ENCODE data around the gene MISP3.

Gene MISP3

DNA sequence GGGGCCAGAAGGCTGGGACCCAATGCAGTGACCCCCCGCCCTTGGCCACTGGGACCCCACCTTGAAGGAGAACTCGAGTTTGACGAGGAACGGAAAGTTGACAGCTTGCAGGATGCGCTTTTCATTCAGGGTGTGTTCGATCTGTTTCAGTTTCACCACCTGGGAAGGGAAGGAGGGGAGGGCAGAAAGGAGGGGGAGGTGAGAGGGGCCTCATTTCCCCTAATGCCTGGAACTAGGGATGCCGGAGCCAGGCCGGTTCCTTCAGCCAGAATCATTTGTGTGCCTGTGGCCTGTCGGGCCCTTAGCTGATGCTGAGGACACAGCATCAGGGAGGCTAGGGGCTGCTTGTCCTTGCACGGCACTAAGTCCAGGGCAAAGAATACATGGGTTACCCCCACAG, 30.2 kb downstream of the MISP3 start:
- no peak for DNase-seq (ENCODE audit: low read depth)

DNA sequence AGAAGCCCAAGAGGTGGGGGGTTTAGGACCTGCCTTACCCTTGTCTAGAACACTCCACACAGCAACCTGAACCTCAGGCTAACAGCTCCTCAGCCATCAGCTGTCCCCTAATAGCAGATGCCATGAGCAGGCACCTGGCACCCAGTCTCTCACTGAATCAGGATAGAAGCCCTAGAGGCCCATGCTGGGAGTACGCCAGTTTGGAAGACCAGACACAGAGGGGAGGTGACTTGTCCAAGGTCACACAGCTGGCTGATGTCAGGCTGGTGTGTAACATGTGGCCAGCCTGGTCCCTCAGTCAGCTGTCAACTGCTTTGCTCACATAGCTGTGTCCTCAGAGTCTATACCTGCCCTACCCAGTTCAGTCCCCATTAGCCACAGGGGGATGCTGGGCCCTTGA, 30.7 kb downstream of the MISP3 start:
- H3K4me3 ChIP-seq (ENCODE audit: control insufficient read depth, low read depth, low read length) = no peak overlapping the region
- no peak for DNase-seq (ENCODE audit: low read depth)
- TF ChIP-seq, protein P1, sequence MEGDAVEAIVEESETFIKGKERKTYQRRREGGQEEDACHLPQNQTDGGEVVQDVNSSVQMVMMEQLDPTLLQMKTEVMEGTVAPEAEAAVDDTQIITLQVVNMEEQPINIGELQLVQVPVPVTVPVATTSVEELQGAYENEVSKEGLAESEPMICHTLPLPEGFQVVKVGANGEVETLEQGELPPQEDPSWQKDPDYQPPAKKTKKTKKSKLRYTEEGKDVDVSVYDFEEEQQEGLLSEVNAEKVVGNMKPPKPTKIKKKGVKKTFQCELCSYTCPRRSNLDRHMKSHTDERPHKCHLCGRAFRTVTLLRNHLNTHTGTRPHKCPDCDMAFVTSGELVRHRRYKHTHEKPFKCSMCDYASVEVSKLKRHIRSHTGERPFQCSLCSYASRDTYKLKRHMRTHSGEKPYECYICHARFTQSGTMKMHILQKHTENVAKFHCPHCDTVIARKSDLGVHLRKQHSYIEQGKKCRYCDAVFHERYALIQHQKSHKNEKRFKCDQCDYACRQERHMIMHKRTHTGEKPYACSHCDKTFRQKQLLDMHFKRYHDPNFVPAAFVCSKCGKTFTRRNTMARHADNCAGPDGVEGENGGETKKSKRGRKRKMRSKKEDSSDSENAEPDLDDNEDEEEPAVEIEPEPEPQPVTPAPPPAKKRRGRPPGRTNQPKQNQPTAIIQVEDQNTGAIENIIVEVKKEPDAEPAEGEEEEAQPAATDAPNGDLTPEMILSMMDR (IDR thresholded peaks at IDR 0.05; ENCODE audit: control insufficient read depth, insufficient read depth, low read depth, low read length, missing control alignments) = no peak

More for the DNA sequence above, 30.2 kb downstream of the MISP3 start:
- TF ChIP-seq, protein P1 (IDR thresholded peaks at IDR 0.05; ENCODE audit: control insufficient read depth, insufficient read depth, low read depth, low read length, missing control alignments) = no peak
- H3K4me3 ChIP-seq (ENCODE audit: control insufficient read depth, low read depth, low read length) = no peak overlapping the region

DNA sequence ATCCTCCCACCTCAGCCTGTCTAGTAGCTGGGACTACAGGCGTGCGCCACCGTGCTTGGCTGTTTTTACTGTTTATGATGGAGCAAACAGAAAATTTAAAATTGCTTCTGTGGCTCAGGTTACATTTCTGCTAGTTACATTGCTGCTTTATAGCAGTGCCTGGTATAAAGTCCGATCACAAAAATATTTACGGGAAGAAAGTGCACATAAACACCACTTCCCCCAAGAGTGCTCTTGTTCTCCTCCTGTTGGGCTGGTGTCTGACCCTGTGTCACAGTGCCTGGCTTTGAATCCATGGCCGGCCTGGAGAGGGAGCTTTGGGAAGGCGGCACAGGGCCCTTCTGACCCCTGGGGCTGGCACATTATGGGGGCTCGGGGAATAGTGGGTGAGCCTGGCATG, 33.1 kb downstream of the MISP3 start:
- no peak overlapping the region for H3K4me3 ChIP-seq (ENCODE audit: control insufficient read depth, low read depth, low read length)
- no peak for DNase-seq (ENCODE audit: low read depth)
- TF ChIP-seq, protein P1 (IDR thresholded peaks at IDR 0.05; ENCODE audit: control insufficient read depth, insufficient read depth, low read depth, low read length, missing control alignments) = no peak

DNA sequence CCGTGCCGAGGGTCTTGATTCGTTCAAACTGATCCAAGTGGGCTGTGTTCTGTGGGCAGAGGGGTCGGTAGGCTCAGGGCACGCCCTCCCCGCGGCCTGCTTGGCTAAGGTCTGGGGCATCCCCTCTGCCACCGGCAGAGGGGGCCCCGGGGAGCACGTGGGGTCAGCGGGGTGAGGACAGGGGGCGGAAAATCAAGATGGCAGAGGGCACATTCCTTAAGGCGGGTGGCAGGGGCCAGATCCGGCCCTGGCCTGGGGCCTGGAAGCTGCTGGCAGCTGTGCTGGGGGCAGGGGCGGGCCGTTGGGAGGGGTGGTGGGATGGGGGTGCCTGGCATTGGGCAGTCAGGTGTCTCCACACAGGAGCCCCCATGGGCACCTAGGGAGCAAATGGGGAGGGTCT, 34.3 kb downstream of the MISP3 start:
- DNase-seq (ENCODE audit: low read depth) = no peak
- H3K4me3 ChIP-seq (ENCODE audit: control insufficient read depth, low read depth, low read length) = no peak overlapping the region
- TF ChIP-seq, protein P1 (IDR thresholded peaks at IDR 0.05; ENCODE audit: control insufficient read depth, insufficient read depth, low read depth, low read length, missing control alignments) = no peak

DNA sequence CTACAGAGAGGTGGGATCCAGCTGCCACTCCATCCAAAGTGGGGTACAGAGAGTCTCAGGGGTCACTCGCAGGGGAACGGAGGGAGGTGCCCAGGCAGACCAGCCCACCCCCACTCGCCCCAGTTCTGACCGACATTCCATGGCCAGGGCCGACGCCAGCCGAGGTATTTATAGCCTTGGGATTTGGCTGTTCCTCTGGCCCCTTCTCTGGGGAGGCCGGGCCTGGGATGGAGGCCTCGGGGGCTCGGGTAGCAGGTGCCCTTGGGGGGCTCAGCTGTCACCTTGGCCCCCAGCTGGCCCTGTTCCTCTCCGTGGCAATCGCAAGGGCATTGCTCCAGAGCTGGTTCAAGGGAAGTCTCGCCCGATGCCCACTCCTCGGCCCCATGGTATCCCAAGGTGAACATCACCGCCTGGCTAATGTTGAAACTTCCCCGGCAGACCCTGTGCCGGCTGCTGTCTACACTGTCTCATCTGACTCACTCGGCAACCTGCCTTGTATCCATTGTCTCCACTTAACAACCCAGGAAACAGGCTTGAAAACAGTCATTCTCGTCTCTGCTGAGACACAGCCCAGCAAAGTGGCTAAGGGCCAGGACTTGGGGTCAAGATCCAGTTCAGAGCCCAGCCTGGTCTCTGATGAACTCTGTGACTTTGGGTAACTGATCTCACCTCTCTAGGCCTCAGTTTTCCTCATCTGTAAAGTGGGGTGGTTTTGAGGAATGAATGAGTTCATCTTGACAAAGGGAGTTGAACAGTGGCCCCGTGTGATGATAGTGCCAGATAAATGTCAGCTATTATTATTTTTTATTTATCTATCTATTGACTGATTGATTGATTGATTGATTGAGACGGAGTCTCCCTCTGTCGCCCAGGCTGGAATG, 35.2 kb downstream of the MISP3 start:
- TF ChIP-seq, protein P1 (IDR thresholded peaks at IDR 0.05; ENCODE audit: control insufficient read depth, insufficient read depth, low read depth, low read length, missing control alignments) = no peak
- no peak overlapping the region for H3K4me3 ChIP-seq (ENCODE audit: control insufficient read depth, low read depth, low read length)
- no peak for DNase-seq (ENCODE audit: low read depth)

DNA sequence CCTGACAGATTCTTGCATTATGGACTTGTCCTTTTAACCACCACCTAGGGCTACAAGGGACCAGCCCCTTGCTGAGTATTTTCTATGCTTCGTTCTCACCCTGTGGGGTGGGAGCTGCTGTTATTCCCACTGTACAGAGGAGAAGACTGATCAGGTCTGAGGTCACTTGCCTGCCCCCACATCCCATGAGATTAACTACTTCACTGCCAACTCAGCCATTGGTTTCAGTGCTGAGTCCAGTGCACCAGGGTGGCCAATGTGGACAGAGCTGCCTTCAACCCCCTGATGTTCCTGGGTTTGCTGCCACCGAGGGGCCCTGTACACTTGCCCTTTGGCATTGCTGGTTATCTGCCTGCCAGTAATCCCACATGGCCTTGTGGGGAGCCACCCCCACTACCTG, 38.1 kb downstream of the MISP3 start:
- DNase-seq (ENCODE audit: low read depth) = no peak
- TF ChIP-seq, protein P1 (IDR thresholded peaks at IDR 0.05; ENCODE audit: control insufficient read depth, insufficient read depth, low read depth, low read length, missing control alignments) = no peak
- no peak overlapping the region for H3K4me3 ChIP-seq (ENCODE audit: control insufficient read depth, low read depth, low read length)

All from AG09309 (cell line).